ENCODE data around the gene CDC14A.
A peak's percentile ranks its signal among the peaks of the same experiment; 100 is the strongest.
"Not testable (repeated sequence)": the region's sequence is repeated elsewhere in the genome, so short reads cannot be mapped to it uniquely, and the experiment has no call there.

Gene CDC14A

GRCh38 chr1:100352267-100353070, at the start of gene CDC14A:
Gene CDC14A, plus strand, starts transcription at chr1:100352506. Its CDS starts 449 bp downstream, at chr1:100352955.
- peak; percentile 62 to 79 for DNase-seq (ENCODE audit: low read depth in 2 of 2)

GRCh38 chr1:100302739-100303138, 49.6 kb upstream of the CDC14A start:
- DNase-seq (ENCODE audit: low read depth in 2 of 2), result no peak

GRCh38 chr1:100304227-100304626, 48.1 kb upstream of the CDC14A start:
- no peak for DNase-seq (ENCODE audit: low read depth in 2 of 2)

- no peak for DNase-seq (ENCODE audit: low read depth in 2 of 2)
These were observed 47.4 kb upstream of the CDC14A start for GRCh38 chr1:100304921-100305320.

GRCh38 chr1:100305954-100306353, 46.4 kb upstream of the CDC14A start:
- DNase-seq (ENCODE audit: low read depth in 2 of 2), result no peak

GRCh38 chr1:100306735-100307313, 45.5 kb upstream of the CDC14A start:
- no peak for DNase-seq (ENCODE audit: low read depth in 2 of 2)

GRCh38 chr1:100308777-100309176, 43.5 kb upstream of the CDC14A start:
- no peak for DNase-seq (ENCODE audit: low read depth in 2 of 2)

GRCh38 chr1:100309863-100310262, 42.4 kb upstream of the CDC14A start:
- no peak for DNase-seq (ENCODE audit: low read depth in 2 of 2)

- DNase-seq (ENCODE audit: low read depth in 2 of 2), result no peak
These were observed 38.9 kb upstream of the CDC14A start for GRCh38 chr1:100313382-100313781.

- DNase-seq (ENCODE audit: low read depth in 2 of 2), result no peak
These were observed 35.7 kb upstream of the CDC14A start for GRCh38 chr1:100316622-100317021.

- DNase-seq (ENCODE audit: low read depth in 2 of 2), result no peak
These were observed 31.8 kb upstream of the CDC14A start for GRCh38 chr1:100320311-100321099.

- DNase-seq (ENCODE audit: low read depth in 2 of 2), result no peak
These were observed 31.2 kb upstream of the CDC14A start for GRCh38 chr1:100321100-100321493.

- DNase-seq (ENCODE audit: low read depth in 2 of 2), result no peak
These were observed 30.8 kb upstream of the CDC14A start for GRCh38 chr1:100321506-100321905.

- no peak for DNase-seq (ENCODE audit: low read depth in 2 of 2)
These were observed 29.7 kb upstream of the CDC14A start for GRCh38 chr1:100322436-100323211.

- DNase-seq (ENCODE audit: low read depth in 2 of 2), result no peak
These were observed 28.7 kb upstream of the CDC14A start for GRCh38 chr1:100323419-100324106.

- no peak for DNase-seq (ENCODE audit: low read depth in 2 of 2)
These were observed 26.6 kb upstream of the CDC14A start for GRCh38 chr1:100325415-100326324.

- not testable (repeated sequence) for DNase-seq (ENCODE audit: low read depth in 2 of 2)
These were observed 26.0 kb upstream of the CDC14A start for GRCh38 chr1:100326325-100326670.

- no peak for DNase-seq (ENCODE audit: low read depth in 2 of 2)
These were observed 24.2 kb upstream of the CDC14A start for GRCh38 chr1:100328133-100328532.

GRCh38 chr1:100331146-100331545, 21.2 kb upstream of the CDC14A start:
- not testable (repeated sequence) for DNase-seq (ENCODE audit: low read depth in 2 of 2)

- no peak for DNase-seq (ENCODE audit: low read depth in 2 of 2)
These were observed 20.0 kb upstream of the CDC14A start for GRCh38 chr1:100332331-100332730.
